ENCODE data around the gene XYLT1. TPM values are rescaled to one million over a fixed set of nuclear protein-coding genes. Genes with fewer than 3 reads are reported as not detected.

Gene XYLT1
- total and polyA plus RNA-seq, 2 of the 4 experiments (the other 2 are of a cell fraction) = 9.0 to 12.7 TPM

DNA sequence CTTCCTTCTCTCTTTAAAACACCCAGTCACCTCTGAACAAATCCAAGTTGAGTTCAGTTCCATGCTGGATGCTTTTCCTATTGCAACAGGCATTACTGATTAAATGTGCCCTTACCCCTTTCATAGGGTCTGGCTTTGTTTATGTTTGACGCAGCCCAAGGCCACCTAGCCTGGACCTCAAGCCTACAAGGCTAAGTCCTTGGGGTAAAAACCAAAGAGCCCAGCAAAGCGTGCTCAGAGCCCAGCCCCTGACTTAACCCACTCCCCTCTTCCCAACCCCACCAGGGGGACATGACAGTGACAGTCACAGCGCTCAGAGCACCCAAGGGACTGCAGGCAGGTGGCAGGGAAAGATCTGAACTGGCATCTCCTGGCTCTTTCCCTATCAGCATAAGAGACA is 200.6 kb downstream of the XYLT1 start:
- intact Hi-C loops (cut with micrococcal nuclease) = no loop called here
- ChIA-PET CTCF (interaction anchor here (0.6 to 1.0 kb wide), 3 partner anchors 14 to 175 kb away, joined by 3 read pairs; no protein-coding TSS in a partner anchor), POLR2A (ENCODE audit: unreplicated experiment) (no interaction called here)
- Histone ChIP-seq H2AK5ac (ENCODE audit: low read depth, low read length) (no peak overlapping the region), H3K56ac (ENCODE audit: extremely low read depth, insufficient read depth, low read length) (no peak overlapping the region), H3K4me1 (ENCODE audit: control insufficient read depth, insufficient read depth, low read length) (peaks cover 8% of the 10 kb centered on the region), H3K79me1 (ENCODE audit: low read depth in 1 of 2, low read length in 2 of 2) (peaks cover 12 to 24% of the 10 kb centered on the region in 2 experiments), H3K27me3 (ENCODE audit: control insufficient read depth, insufficient read depth, low read length) (no peaks in the 10 kb centered on the region), H2BK5ac (ENCODE audit: low read depth, low read length, poor library complexity, severe bottlenecking) (no peak overlapping the region), H3K4me3 (ENCODE audit: insufficient read depth, low read depth, low read length) (no peak overlapping the region), H3K9me1 (ENCODE audit: insufficient read depth, low read length) (peaks cover 8% of the 10 kb centered on the region), H2BK120ac (ENCODE audit: low read depth, low read length) (no peak overlapping the region), H2AFZ (replicated peaks; ENCODE audit: low read length, poor library complexity) (no peak overlapping the region), H3K9ac (ENCODE audit: low read depth, low read length) (no peak overlapping the region), H4K8ac (ENCODE audit: low read depth in 2 of 2, low read length in 2 of 2) (no peak overlapping the region), H3K14ac (replicated peaks; ENCODE audit: low read depth, low read length) (no peak overlapping the region), H3K36me3 (ENCODE audit: control insufficient read depth, insufficient read depth, low read length) (no peaks in the 10 kb centered on the region), H2BK15ac (ENCODE audit: low read depth, low read length) (no peak overlapping the region), H3K18ac (ENCODE audit: low read depth, low read length) (no peak overlapping the region), H3K4me2 (ENCODE audit: low read depth, low read length) (no peak overlapping the region), H4K5ac (ENCODE audit: low read depth, low read length) (no peak overlapping the region), H4K20me1 (ENCODE audit: insufficient read depth, low read length) (peaks cover 41% of the 10 kb centered on the region), H3K4ac (ENCODE audit: low read depth, low read length) (no peak overlapping the region), H2AK9ac (replicated peaks; ENCODE audit: low read depth, low read length, poor library complexity) (no peak overlapping the region), H2BK20ac (ENCODE audit: low read depth, low read length) (no peak overlapping the region), H4K91ac (ENCODE audit: insufficient read depth, low read depth, low read length) (no peak overlapping the region), H3K9me3 (ENCODE audit: control insufficient read depth, insufficient read depth, low read length) (no peaks in the 10 kb centered on the region), H3K23ac (ENCODE audit: low read depth, low read length) (no peak overlapping the region), H3K27ac (ENCODE audit: insufficient read depth, low read length) (no peak overlapping the region)
- BruUV-seq (replicated peaks) = no TSS peak
- TF ChIP-seq MAZ (IDR thresholded peaks at IDR 0.05; ENCODE audit: borderline replicate concordance, low read depth, low read length) (no peak), NFE2L2 (IDR thresholded peaks at IDR 0.05; ENCODE audit: low read depth, low read length) (no peak), CEBPB (IDR thresholded peaks at IDR 0.05; ENCODE audit: low read depth, low read length) (no peak), RFX5 (IDR thresholded peaks at IDR 0.05; ENCODE audit: low read depth, low read length) (no peak), POLR2A (IDR thresholded peaks at IDR 0.05; ENCODE audit: low read depth, low read length) (no peak), SMC3 (IDR thresholded peaks at IDR 0.05; ENCODE audit: low read depth, low read length) (no peak)
- dilution Hi-C loops (cut with HindIII; ENCODE audit: low sequenced_read_pairs, unreplicated experiment) = no loop called here
- in situ Hi-C loops (cut with MboI; ENCODE audit: low sequenced_read_pairs) = no loop called here
- WGBS, 2 experiments (ENCODE audit: extremely low coverage in 2 of 2, insufficient read length in 1 of 2) = no CpG with 5 or more reads among the region's 3 CpGs
- ATAC-seq (ENCODE audit: low read depth) = no peak
- no peak for DNase-seq
